Activated CD8-positive, alpha-beta memory T cell treated with anti-CD3 and anti-CD28 coated beads, Interleukin-2, amount 10 ng/mL, durations not matched to agents 7 days and 5 days (primary cell): ENCODE data around the gene NCAM2. TPM values are rescaled to one million over a fixed set of nuclear protein-coding genes. Genes with fewer than 3 reads are reported as not detected.

Experiments used
- ATAC-seq: fragments of 150-1000 bp; cut with Tn5 transposase; one replicate; pipeline ENCODE4 v1.10.0; 2021; ENCODE audit warnings: moderate library complexity
- CTCF ChIA-PET: fragments of 350-600 bp; sonication (Branson Sonifier 250); formaldehyde crosslinking; loops from one replicate; lab custom pipeline; 2021; ENCODE audit warnings: antibody characterized with exemption; lab: Charles Lee
- DNase-seq: peaks from one replicate; pipeline ENCODE4 v3.0.0-alpha.2; 2020
- H3K27ac Mint-ChIP-seq: one replicate; pipeline ENCODE4 v1.8.0; 2021; ENCODE audit warnings: mild to moderate bottlenecking, mixed read lengths
- H3K27me3 Mint-ChIP-seq: one replicate; pipeline ENCODE4 v1.8.0; 2021; ENCODE audit warnings: mixed read lengths
- H3K36me3 Mint-ChIP-seq: one replicate; pipeline ENCODE4 v1.8.0; 2021; ENCODE audit warnings: mild to moderate bottlenecking, mixed read lengths
- H3K4me1 Mint-ChIP-seq: one replicate; pipeline ENCODE4 v1.8.0; 2021; ENCODE audit warnings: mixed read lengths
- H3K4me3 Mint-ChIP-seq: one replicate; pipeline ENCODE4 v1.8.0; 2021; ENCODE audit warnings: mild to moderate bottlenecking, moderate library complexity, mixed read lengths
- H3K9me3 Mint-ChIP-seq: one replicate; pipeline ENCODE4 v1.8.0; 2022; ENCODE audit warnings: low read depth, mixed read lengths
- total RNA-seq, 2 experiments: library from RNA; stranded (reverse); gene quantifications; one replicate each; pipeline ENCODE4 v1.2.3, GENCODE V29; 2021

The NCAM2 gene
- total RNA-seq, 2 experiments from 2014 or later, result not detected

DNA sequence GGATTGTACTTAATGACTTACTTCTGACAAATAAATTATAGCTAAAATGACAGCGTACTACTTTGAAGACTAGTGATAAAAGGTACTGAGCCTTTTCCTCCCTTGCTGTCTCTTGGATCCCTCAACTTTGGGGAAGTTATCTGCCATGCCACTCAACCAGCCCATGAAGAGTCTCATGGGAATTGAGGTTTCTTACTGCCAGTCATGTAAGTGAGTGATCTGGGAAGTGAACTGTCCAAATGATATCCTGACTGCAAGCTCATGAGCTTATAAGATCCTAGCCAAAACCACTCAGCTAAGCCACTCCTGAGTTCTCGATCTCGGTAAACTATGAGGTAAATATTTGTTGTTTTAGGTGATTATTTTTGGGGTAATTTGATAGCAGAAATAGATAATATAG, 247.8 kb downstream of the NCAM2 start:
- no peak for ATAC-seq
- no peaks in the 10 kb centered on the region for H3K36me3 Mint-ChIP-seq
- peaks cover 5% of the 10 kb centered on the region for H3K9me3 Mint-ChIP-seq
- H3K4me3 Mint-ChIP-seq, result no peak overlapping the region
- H3K27ac Mint-ChIP-seq, result no peak overlapping the region
- H3K4me1 Mint-ChIP-seq, result no peaks in the 10 kb centered on the region
- no peaks in the 10 kb centered on the region for H3K27me3 Mint-ChIP-seq
- CTCF ChIA-PET, result no interaction called here
- no peak for DNase-seq

DNA sequence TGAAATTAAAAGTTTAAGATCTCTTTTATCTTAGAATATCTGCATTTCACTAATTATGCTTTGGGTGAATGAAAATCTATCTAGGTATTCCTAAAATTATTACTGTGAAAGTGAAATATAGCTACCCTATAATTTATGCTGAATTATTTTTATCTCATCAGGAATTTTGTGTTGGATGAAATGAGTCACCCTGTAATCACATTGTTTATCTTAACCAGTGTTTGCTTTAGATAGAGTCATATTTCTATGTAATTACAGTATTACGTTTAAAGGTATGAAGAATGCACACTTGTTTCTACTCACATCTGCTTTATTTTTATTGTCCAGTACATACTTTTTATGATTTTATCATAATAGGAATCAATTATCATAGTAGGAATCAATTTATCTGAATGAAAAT, 249.2 kb downstream of the NCAM2 start:
- no peaks in the 10 kb centered on the region for H3K4me1 Mint-ChIP-seq
- DNase-seq (no peak), ATAC-seq (no peak)
- no peaks in the 10 kb centered on the region for H3K36me3 Mint-ChIP-seq
- H3K9me3 Mint-ChIP-seq, result peaks cover 5% of the 10 kb centered on the region
- CTCF ChIA-PET, result no interaction called here
- no peak overlapping the region for H3K27ac Mint-ChIP-seq
- no peaks in the 10 kb centered on the region for H3K27me3 Mint-ChIP-seq
- no peak overlapping the region for H3K4me3 Mint-ChIP-seq

DNA sequence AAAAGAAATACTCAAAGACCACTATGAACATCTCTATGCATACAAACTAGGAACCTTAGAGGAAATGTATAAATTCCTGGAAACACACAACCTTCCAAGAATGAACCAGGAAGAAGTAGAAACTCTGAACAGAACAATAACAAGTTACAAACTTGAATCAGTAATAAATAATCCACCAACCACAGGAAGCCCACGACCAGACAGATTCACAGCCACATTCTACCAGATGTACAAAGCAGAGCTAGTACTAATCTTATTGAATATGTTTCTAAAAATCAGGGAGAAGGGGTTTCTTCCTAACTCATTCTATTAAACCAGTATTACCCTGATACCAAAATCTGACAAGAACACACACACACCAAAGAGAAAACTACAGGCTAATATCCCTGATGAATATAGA, 263.8 kb downstream of the NCAM2 start:
- no peak for DNase-seq
- CTCF ChIA-PET, result no interaction called here
- Mint-ChIP-seq H3K4me1 (no peaks in the 10 kb centered on the region), H3K4me3 (no peak overlapping the region), H3K27me3 (no peaks in the 10 kb centered on the region), H3K36me3 (no peaks in the 10 kb centered on the region), H3K9me3 (peaks cover 5% of the 10 kb centered on the region), H3K27ac (no peak overlapping the region)
- no peak for ATAC-seq

DNA sequence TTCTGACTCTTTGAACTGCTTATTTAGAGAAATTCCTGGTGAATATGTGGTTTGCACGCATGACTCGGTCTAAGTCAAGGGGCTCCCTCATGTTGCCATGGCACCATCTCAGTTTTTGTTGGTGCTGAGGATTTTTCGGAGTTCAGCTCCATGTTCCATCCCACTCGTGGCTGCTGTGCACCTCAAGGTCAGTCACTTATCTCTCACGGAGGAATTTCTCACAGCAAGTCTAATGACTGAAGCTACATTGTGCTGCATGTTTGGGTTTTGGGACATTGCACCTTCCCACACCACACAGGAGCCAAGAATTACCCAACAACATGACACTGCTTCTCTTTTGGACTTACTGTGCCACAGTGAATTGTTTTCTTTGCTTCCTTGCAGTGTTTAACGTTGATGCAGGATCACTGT, 269.9 kb downstream of the NCAM2 start:
- Mint-ChIP-seq H3K27ac (no peak overlapping the region), H3K4me1 (no peaks in the 10 kb centered on the region), H3K36me3 (no peaks in the 10 kb centered on the region), H3K4me3 (no peak overlapping the region), H3K9me3 (peaks cover 2% of the 10 kb centered on the region), H3K27me3 (no peaks in the 10 kb centered on the region)
- DNase-seq, result no peak
- ATAC-seq, result no peak
- CTCF ChIA-PET, result no interaction called here

DNA sequence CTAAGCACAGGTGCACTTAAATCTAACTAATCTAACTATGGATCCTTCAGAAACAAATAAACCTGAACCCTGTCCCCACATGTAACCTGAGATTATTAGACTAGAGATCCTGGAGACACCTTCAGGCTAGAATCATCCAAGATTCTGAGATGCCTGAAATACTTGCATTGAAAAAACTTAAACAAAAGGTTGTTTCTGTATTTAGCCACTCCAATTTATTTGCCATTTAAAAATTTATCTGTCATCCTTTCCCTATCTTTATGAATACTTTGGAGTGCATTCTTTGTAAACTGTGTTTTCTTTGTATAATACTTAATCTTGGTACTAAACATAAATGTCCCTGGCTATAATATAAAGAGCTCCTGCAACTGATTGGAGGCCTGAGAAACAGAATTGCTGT, 270.7 kb downstream of the NCAM2 start:
- no peak for DNase-seq
- H3K4me1 Mint-ChIP-seq, result no peaks in the 10 kb centered on the region
- H3K27ac Mint-ChIP-seq, result no peak overlapping the region
- H3K36me3 Mint-ChIP-seq, result no peaks in the 10 kb centered on the region
- no peak for ATAC-seq
- H3K27me3 Mint-ChIP-seq, result no peaks in the 10 kb centered on the region
- CTCF ChIA-PET, result no interaction called here
- H3K9me3 Mint-ChIP-seq, result peaks cover 2% of the 10 kb centered on the region
- H3K4me3 Mint-ChIP-seq, result no peak overlapping the region

DNA sequence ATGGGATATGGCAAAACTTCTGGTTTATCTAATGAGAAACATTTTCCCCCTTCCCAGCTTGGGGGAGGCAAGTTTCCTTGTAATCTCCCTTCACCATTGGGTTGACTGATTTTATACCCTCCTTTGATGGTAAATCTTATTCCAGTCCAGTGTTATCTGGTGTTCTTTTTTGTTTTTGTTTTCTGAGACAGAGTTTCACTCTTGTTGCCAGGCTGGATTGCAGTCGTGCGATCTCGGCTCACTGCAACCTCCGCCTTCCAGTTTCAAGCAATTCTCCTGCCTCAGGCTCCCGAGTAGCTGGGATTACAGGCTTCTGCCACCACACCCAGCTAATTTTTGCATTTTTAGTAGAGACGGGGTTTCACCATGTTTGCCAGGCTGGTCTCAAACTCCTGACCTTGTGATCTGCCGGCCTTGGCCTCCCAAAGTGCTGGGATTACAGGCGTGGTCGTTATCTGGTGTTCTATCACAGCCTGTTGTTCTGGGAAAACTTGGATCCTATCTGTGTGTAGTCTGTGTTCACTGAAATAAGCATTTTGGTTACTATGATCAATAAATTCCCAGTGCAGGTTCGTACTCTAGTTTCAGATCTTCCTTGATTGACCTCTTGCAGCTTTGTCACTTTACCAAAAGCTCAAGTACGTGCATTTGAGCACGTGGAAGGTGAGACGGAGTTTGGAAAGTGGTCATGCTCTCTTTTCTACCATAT, 281.1 kb downstream of the NCAM2 start:
- no peak overlapping the region for H3K4me3 Mint-ChIP-seq
- H3K36me3 Mint-ChIP-seq, result no peaks in the 10 kb centered on the region
- DNase-seq (no peak), ATAC-seq (no peak)
- no peaks in the 10 kb centered on the region for H3K9me3 Mint-ChIP-seq
- CTCF ChIA-PET, result no interaction called here
- H3K4me1 Mint-ChIP-seq, result no peaks in the 10 kb centered on the region
- H3K27me3 Mint-ChIP-seq, result no peaks in the 10 kb centered on the region
- no peak overlapping the region for H3K27ac Mint-ChIP-seq

DNA sequence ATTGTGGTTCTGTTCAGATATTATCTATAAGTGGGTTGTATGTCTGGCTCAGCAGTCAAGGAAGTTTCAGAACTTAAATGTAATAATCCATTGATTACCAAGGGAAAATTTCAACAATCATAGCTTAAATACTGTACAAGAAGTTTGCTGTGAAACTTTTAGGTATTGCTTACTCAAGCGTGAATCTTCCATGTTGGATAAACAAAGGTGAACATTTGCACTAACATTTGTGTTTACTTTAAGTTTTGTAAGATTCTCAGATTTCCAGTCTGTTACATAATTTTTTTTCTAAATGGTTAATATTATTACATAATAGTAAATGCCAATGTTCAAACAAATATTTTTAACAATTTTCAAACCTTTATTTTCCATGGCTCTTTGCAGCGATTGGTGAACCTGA, 285.6 kb downstream of the NCAM2 start:
- Mint-ChIP-seq H3K27ac (no peak overlapping the region), H3K4me1 (no peaks in the 10 kb centered on the region), H3K36me3 (no peaks in the 10 kb centered on the region), H3K4me3 (no peak overlapping the region), H3K27me3 (no peaks in the 10 kb centered on the region), H3K9me3 (no peaks in the 10 kb centered on the region)
- DNase-seq, result no peak
- ATAC-seq, result no peak
- CTCF ChIA-PET, result no interaction called here

DNA sequence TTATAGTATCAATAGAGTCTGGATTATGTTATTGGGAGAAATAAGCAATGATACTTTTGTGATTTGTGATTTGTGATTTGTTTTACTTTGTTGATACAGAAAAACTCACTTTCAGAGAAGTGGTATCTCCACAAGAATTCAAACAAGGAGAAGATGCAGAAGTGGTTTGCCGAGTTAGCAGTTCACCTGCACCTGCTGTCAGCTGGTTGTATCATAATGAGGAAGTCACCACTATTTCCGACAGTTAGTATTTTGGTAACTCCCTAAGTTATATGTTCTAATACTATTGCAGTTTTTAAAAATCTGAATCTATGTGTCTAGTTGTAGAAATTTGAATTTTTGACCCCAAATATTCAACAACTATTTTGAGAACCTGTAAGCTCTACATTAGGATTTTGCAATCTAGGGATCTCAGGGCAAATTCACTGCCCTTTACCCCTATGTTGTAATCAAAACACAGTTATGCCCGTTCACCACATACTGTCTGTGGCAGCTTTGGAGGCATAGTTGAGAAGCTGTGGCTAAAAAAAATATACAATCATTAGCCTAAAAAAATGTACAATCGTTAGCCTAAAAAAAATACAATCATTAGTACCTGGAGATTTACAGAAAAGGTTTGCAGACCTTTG, 288.1 kb downstream of the NCAM2 start:
- ATAC-seq, result no peak
- CTCF ChIA-PET, result no interaction called here
- H3K36me3 Mint-ChIP-seq, result no peaks in the 10 kb centered on the region
- no peak overlapping the region for H3K4me3 Mint-ChIP-seq
- no peaks in the 10 kb centered on the region for H3K9me3 Mint-ChIP-seq
- H3K4me1 Mint-ChIP-seq, result no peaks in the 10 kb centered on the region
- H3K27me3 Mint-ChIP-seq, result no peaks in the 10 kb centered on the region
- no peak overlapping the region for H3K27ac Mint-ChIP-seq
- no peak for DNase-seq

DNA sequence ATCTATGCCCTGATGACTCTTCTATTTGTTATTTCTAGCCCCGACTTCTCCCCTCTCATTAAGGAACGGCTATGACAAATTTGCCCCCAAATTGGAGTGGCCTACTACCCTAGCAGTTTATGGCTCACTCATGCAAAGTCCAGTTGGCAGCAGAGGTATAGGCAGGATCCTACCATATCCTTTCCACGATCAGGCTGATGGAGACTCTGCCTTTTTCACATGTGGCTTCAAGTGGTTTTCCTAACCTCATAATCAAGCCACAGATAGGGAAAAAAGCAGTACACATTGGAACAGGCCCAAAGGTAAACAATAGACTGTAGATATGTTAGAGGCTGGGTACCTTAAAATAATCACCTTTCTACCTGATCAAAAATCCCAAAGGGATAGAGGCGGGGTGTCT, 292.5 kb downstream of the NCAM2 start:
- peaks cover 7% of the 10 kb centered on the region for H3K9me3 Mint-ChIP-seq
- H3K27me3 Mint-ChIP-seq, result no peaks in the 10 kb centered on the region
- CTCF ChIA-PET, result no interaction called here

DNA sequence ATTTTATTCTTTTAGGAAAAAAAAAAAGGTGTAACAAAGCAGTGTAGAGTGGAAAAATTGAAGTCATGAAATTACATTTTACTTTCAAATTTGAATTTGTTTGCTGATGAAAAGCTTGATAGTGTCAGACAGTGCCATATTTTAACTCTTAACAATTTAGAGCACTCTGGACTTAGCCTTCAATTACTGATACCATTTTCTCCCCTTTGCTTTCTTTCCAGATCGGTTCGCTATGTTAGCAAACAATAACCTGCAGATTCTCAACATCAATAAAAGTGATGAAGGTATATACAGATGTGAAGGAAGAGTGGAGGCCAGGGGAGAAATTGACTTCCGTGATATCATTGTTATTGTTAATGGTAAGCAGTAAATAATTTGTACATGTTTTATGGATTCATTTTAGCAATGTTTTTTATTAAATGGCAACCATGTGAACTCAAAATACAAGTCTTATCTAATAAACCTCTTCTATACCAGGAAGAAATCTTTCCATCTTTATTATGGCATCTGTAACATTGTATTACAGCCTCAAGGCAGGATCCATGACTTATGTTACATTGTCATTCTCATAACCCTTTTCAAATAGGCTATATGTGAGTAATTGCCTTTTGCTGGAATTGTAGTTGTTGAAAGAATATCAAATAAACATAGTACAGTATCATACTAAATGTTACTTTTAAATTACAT, 293.8 kb downstream of the NCAM2 start:
- no peak for DNase-seq
- H3K36me3 Mint-ChIP-seq, result no peaks in the 10 kb centered on the region
- H3K9me3 Mint-ChIP-seq, result peaks cover 10% of the 10 kb centered on the region
- no peaks in the 10 kb centered on the region for H3K4me1 Mint-ChIP-seq
- H3K4me3 Mint-ChIP-seq, result no peak overlapping the region
- no peaks in the 10 kb centered on the region for H3K27me3 Mint-ChIP-seq
- ATAC-seq, result no peak
- CTCF ChIA-PET, result no interaction called here
- H3K27ac Mint-ChIP-seq, result no peak overlapping the region

More for the DNA sequence above, 292.5 kb downstream of the NCAM2 start:
- Mint-ChIP-seq H3K36me3 (no peaks in the 10 kb centered on the region), H3K4me3 (no peak overlapping the region), H3K4me1 (no peaks in the 10 kb centered on the region), H3K27ac (no peak overlapping the region)
- ATAC-seq, result no peak
- no peak for DNase-seq

DNA sequence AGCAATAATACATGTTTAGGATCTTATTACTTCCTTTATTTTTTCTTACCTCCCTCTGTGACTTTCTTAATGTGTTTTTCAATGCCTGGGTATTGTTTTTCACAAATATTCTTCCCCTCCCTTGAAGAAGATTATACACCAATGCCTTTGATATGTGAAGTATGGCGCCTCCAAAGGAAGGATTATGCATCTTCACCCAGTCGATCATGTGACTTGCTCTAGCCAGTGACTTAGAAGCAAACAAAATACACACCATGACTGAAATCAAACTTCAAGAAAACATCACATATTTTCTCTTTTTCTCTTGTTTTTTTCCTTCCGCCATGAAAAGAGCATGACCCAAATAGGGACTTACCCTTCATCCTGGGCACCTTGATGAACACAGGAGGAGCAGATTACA, 297.1 kb downstream of the NCAM2 start:
- no peak for DNase-seq
- ATAC-seq, result no peak
- CTCF ChIA-PET, result no interaction called here
- Mint-ChIP-seq H3K9me3 (peaks cover 10% of the 10 kb centered on the region), H3K36me3 (no peaks in the 10 kb centered on the region), H3K27ac (no peak overlapping the region), H3K4me1 (no peaks in the 10 kb centered on the region), H3K4me3 (no peak overlapping the region), H3K27me3 (no peaks in the 10 kb centered on the region)

DNA sequence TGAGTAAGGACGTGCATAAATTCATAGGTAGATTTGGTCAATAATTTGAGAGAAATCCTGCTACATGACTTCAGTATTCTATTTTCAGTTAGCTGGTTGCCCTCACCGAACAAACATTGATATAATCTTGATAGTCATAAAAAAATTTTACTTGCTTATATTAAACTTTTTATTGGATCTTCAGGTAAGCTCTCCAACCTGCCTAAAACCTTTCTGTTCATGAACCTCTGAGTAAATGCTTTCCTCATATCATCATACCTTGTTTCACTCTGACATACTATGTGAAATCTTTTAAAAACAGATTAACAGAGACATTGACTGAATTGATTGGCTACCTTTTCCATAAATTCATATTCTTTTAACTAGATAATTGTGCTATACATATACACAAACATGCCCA, 299.0 kb downstream of the NCAM2 start:
- DNase-seq, result no peak
- no peaks in the 10 kb centered on the region for H3K36me3 Mint-ChIP-seq
- CTCF ChIA-PET, result no interaction called here
- no peak for ATAC-seq
- H3K4me3 Mint-ChIP-seq, result no peak overlapping the region
- H3K4me1 Mint-ChIP-seq, result no peaks in the 10 kb centered on the region
- H3K9me3 Mint-ChIP-seq, result peaks cover 10% of the 10 kb centered on the region
- no peak overlapping the region for H3K27ac Mint-ChIP-seq
- H3K27me3 Mint-ChIP-seq, result no peaks in the 10 kb centered on the region

DNA sequence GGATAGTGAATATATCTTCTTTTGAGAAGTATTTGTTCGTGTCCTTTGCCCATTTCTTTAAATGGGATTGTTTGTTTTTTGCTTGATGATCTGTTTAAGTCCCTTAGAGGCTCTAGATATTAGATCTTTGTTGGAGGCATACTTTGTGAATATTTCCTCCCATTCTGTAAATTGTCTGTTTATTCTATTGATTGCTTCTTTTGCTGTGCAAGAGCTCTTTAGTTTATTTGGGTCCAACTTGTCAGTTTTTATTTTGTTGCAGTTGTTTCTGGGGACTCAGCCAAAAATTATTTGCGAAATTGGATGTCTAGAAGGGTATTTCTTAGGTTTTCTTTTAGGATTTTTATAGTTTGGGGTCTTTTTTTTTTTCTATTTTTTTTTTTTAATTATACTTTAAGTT, 302.8 kb downstream of the NCAM2 start:
- CTCF ChIA-PET, result no interaction called here
- no peaks in the 10 kb centered on the region for H3K4me1 Mint-ChIP-seq
- H3K36me3 Mint-ChIP-seq, result no peaks in the 10 kb centered on the region
- no peaks in the 10 kb centered on the region for H3K27me3 Mint-ChIP-seq
- DNase-seq, result no peak
- ATAC-seq, result no peak
- H3K4me3 Mint-ChIP-seq, result no peak overlapping the region
- H3K27ac Mint-ChIP-seq, result no peak overlapping the region
- H3K9me3 Mint-ChIP-seq, result peaks cover 7% of the 10 kb centered on the region

DNA sequence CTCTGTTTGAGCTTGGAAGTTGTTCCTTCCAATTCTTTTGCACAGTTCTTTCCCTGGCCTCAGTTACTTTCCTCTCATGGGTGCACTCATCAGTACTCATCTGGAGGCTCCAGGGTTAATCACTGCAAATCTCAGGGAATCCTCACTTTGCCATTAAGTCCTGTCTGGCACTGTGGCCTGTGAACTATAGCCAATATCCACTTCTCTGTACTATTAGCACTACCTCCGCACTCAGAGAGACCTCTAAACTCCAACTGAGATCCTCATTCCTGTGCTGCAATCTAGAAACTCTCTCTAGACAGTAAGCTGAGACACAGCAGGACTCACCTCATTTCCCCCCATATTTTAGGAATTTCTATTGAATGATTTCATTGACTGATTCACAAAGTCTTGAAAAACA, 311.3 kb downstream of the NCAM2 start:
- Mint-ChIP-seq H3K27me3 (no peaks in the 10 kb centered on the region), H3K27ac (no peak overlapping the region), H3K36me3 (no peaks in the 10 kb centered on the region), H3K4me3 (no peak overlapping the region), H3K9me3 (peaks cover 9% of the 10 kb centered on the region), H3K4me1 (no peaks in the 10 kb centered on the region)
- ATAC-seq (no peak), DNase-seq (no peak)
- CTCF ChIA-PET, result no interaction called here
